ES-I3 (cell line): ENCODE data around the gene MGP.

Source experiments
- H3K36me3 ChIP-seq: 2 replicates; pipeline ENCODE4 v1.6.1; 2013; ENCODE audit warnings: mild to moderate bottlenecking, low read length, control low read depth, moderate library complexity; ENCODE audit not compliant: insufficient read depth
- H3K4me1 ChIP-seq: 2 replicates; pipeline ENCODE4 v1.6.1; 2013; ENCODE audit warnings: mild to moderate bottlenecking, control low read depth, low read length; ENCODE audit not compliant: insufficient read depth
- H3K9ac ChIP-seq: 2 replicates; pipeline ENCODE4 v1.6.1; 2013; ENCODE audit warnings: low read depth, mild to moderate bottlenecking, low read length, moderate library complexity
- H3K9me3 ChIP-seq: 2 replicates; pipeline ENCODE4 v1.6.1; 2013; ENCODE audit warnings: mild to moderate bottlenecking, low read length, moderate library complexity; ENCODE audit not compliant: control insufficient read depth, insufficient read depth

Gene MGP

DNA sequence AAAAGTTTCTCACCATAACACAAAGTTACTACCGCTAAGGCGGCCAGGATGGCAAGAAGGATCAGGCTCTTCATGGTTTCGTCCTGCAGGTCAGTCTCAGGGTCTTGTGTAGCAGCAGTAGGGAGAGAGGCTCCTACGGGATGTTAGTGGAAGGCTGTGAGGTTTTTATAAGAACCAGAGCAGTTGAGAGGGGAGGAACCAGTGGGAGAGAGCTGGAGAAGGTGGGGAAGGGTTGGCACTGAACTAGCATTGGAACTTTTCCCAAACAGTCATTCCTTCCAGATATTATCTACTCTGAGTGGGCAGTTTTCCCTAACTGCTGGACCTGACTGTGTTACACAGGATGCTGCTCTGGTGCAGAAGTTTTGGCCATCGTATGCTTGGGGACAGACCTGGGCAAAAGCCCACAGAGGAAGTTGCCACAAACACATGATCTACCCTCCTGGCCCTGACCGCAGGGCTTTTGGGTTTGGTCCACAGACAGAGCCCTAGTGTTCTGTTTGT lies at the start of gene MGP:
TSS of gene MGP (minus strand) at position 137 of the 504 bp plus-strand sequence. CDS start at position 74, 63 bp downstream.
- no peaks in the 10 kb centered on the region for H3K36me3 ChIP-seq
- no peaks in the 10 kb centered on the region for H3K9me3 ChIP-seq
- H3K4me1 ChIP-seq = no peaks in the 10 kb centered on the region
- no peak within 1 kb of the TSS for H3K9ac ChIP-seq

DNA sequence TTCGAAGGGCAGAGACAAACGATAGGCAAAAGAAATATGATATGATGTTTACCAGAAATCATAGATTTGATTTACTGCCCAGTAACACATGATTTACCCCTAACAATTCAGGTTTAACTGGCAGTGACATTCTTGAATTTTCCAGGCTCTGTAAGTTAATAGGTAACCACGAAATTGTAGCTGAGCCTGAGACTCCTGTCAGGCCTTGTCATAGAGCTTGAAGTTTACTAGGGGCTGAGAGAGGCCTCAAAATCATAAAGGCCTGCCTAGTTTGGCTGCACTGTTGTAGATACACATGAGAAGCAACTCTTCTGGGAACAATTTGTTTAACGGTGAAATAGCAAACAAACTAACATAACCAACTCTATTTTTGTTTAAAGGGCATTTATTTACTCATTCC lies 49.4 kb upstream of the MGP start:
- Histone ChIP-seq H3K9me3 (no peaks in the 10 kb centered on the region), H3K4me1 (no peaks in the 10 kb centered on the region), H3K36me3 (no peaks in the 10 kb centered on the region), H3K9ac (no peak overlapping the region)

DNA sequence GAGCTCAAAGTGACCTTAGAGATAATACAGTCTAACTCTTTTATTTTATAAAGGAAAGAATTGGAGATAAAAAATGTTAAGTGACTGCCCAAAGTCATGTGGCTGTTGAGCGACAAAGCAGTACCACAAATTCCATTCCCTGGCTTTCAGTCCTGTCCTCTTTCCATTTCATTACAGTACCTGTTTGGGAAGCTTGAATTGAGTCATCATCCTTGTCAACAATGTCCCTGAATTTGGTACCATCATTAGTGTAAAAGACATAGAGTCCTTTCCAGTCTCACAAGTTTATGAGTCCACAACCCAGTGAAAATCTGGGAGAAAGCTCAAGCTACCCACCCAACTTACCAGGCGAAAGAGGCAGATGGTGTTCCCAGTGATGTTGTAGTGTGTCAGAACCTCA lies 48.9 kb upstream of the MGP start:
- H3K36me3 ChIP-seq = no peaks in the 10 kb centered on the region
- no peaks in the 10 kb centered on the region for H3K4me1 ChIP-seq
- H3K9me3 ChIP-seq = no peaks in the 10 kb centered on the region
- no peak overlapping the region for H3K9ac ChIP-seq

DNA sequence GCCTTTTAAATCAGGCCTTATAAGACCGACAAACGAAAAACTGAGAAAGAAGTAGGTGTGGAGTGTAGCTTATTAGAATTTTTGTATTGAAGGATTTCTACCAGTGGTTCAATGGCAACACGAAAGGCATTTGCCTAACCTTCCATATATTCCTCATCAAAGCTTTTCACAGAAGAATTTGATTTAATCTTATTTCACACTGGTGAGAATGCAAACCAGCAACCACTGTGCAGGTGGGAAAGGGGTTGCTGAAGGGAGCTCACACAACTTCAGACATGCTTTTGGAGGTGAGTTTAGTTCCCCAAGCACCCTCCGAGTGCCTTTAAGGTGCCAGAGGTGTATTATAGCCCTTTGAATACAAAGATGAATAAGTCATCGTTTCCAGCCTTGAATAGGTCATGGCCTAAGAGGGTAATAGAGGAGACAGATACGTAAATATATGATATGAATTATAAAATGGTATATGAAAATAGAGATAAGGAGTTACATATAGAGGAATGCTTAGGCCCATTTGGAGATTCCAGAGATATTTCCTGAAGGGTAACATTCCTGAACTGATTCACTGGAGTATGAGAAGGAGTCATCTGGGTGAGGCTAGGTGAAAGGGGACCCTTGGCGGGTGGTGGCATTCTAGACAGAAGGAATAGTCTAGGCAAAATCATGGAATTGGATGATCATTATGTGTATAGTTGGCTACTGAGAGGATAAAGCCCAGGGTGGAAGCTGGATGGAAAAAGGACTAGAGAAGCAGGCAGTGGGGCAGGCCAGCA lies 46.3 kb upstream of the MGP start:
- Histone ChIP-seq H3K9ac (no peak overlapping the region), H3K9me3 (no peaks in the 10 kb centered on the region), H3K4me1 (no peaks in the 10 kb centered on the region), H3K36me3 (no peaks in the 10 kb centered on the region)

GRCh38 chr12:14931359-14931758 lies 45.7 kb upstream of the MGP start:
- Histone ChIP-seq H3K4me1 (no peaks in the 10 kb centered on the region), H3K9ac (no peak overlapping the region), H3K36me3 (no peaks in the 10 kb centered on the region), H3K9me3 (no peaks in the 10 kb centered on the region)

- no peaks in the 10 kb centered on the region for H3K4me1 ChIP-seq
- H3K9me3 ChIP-seq = no peaks in the 10 kb centered on the region
- no peaks in the 10 kb centered on the region for H3K36me3 ChIP-seq
- H3K9ac ChIP-seq = no peak overlapping the region
These were observed 44.6 kb upstream of the MGP start for GRCh38 chr12:14930299-14930698.

DNA sequence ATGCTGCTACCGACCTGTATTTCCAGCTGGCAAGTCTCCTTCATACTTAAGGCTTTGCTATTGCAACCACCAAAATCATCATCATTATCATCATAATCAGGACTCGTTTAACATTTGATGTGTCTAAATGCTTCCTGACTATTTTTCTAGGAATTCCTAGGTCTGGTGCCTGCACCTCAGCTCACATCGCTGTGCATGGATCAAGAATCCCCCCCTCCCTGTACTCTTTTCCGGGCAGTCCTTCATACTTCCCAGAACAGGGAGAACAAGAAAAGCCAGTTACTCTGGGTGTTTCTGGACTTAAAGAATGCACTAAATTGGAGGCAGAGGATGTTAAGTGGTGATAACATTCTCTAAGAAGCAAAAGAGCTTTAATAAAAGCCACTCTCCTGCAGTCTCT lies 43.3 kb upstream of the MGP start:
- H3K9ac ChIP-seq = no peak overlapping the region
- no peaks in the 10 kb centered on the region for H3K9me3 ChIP-seq
- no peaks in the 10 kb centered on the region for H3K36me3 ChIP-seq
- H3K4me1 ChIP-seq = no peaks in the 10 kb centered on the region

DNA sequence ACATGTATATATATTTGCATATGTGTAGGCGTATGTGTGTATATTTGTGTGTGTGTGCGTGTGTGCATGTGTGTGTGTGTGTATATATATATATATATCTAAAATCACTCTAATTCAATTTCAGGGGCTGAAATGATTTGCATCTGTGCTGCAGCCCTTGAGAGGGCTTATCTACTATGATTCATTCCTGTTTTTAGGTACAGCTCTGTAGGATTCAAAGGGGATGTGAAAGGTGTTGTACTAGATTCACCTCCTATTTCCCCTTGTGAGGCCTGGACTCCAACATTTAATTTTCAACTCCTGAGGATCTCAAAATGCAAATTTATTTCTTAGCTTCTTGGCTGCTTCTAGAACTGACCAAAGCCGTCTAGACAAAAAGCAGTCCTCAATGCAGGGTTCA lies 41.6 kb upstream of the MGP start:
- Histone ChIP-seq H3K36me3 (no peaks in the 10 kb centered on the region), H3K9ac (no peak overlapping the region), H3K4me1 (no peaks in the 10 kb centered on the region), H3K9me3 (no peaks in the 10 kb centered on the region)

- no peaks in the 10 kb centered on the region for H3K4me1 ChIP-seq
- H3K36me3 ChIP-seq = no peaks in the 10 kb centered on the region
- no peaks in the 10 kb centered on the region for H3K9me3 ChIP-seq
- H3K9ac ChIP-seq = no peak overlapping the region
These were observed 38.9 kb upstream of the MGP start for GRCh38 chr12:14924541-14924940.

- H3K9me3 ChIP-seq = no peaks in the 10 kb centered on the region
- H3K4me1 ChIP-seq = no peaks in the 10 kb centered on the region
- H3K36me3 ChIP-seq = no peaks in the 10 kb centered on the region
- no peak overlapping the region for H3K9ac ChIP-seq
These were observed 38.3 kb upstream of the MGP start for GRCh38 chr12:14923944-14924343.

GRCh38 chr12:14921218-14921617 lies 35.6 kb upstream of the MGP start:
- Histone ChIP-seq H3K9me3 (peaks cover 3% of the 10 kb centered on the region), H3K4me1 (no peaks in the 10 kb centered on the region), H3K9ac (no peak overlapping the region), H3K36me3 (no peaks in the 10 kb centered on the region)

DNA sequence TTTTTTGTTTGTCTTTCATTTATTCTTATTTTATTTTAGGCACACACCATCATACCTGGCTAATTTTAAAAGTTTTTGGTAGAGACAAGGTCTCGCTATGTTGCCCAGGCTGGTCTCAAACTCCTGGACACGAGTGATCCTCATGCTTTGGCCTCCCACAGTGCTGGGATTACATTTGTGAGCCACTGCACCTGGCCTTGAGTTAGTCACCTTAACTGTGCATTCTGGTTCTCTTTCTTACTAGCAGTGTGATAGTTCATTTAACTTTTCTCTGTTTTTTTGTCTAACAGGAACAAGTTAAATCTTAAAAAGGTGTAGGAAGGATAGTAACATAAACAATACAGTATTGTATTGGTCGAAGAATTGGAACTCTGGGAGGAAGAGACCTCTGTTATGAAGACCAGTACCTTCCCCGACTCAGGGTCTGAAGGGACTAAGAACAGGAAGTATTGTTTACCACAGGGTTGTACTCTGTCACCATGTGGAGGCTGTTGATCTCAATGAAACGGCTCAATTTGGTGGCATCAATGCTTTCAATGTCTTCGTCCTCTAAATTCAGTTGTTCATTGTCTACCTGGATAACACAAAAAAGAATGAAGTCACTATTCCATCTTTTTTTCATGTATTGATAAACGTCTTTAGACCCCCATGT lies 34.9 kb upstream of the MGP start:
- no peak overlapping the region for H3K9ac ChIP-seq
- peaks cover 3% of the 10 kb centered on the region for H3K9me3 ChIP-seq

DNA sequence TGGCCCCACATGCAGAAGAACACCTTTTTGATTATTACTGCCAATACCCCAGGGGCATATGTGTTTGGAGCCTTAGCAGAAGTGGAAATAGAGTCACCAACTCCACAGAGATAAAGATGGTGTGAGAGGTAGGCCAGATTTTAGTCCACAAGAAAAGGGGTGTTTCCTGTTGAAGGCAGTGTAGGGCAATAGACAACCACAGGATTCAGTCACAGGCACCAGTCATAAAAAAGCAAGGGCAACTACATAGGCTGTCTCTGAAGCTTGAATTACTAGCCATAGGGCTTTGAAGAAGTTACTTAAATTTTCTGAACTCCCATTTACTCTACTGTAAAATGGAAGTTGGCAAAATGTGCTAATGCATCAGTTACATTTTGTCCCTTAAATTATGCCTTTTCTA lies 33.8 kb upstream of the MGP start:
- no peaks in the 10 kb centered on the region for H3K36me3 ChIP-seq

More for the DNA sequence above, 34.9 kb upstream of the MGP start:
- H3K4me1 ChIP-seq = no peaks in the 10 kb centered on the region
- no peaks in the 10 kb centered on the region for H3K36me3 ChIP-seq

DNA sequence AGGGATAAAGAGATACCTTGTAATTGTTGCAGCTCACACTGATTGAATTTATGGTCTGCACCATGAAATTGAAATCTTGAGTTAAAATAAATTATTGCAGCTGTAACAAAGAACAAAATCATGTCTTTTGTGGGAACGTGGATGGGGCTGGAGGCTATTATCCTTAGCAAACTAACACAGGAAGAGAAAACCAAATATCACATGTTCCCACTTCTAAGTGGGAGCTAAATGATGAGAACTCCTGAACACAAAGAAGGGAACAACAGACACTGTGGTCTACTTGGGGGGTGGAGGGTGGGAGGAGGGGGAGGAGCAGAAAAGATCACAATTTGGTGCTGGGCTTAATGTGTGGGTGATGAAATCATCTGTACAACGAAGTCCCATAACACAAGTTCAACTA lies 30.1 kb upstream of the MGP start:
- no peaks in the 10 kb centered on the region for H3K4me1 ChIP-seq

More for the DNA sequence above, 33.8 kb upstream of the MGP start:
- Histone ChIP-seq H3K9ac (no peak overlapping the region), H3K9me3 (peaks cover 3% of the 10 kb centered on the region), H3K4me1 (no peaks in the 10 kb centered on the region)

GRCh38 chr12:14913381-14913781 lies 27.7 kb upstream of the MGP start:
- Histone ChIP-seq H3K4me1 (no peaks in the 10 kb centered on the region), H3K9ac (no peak overlapping the region), H3K36me3 (no peaks in the 10 kb centered on the region), H3K9me3 (peaks cover 3% of the 10 kb centered on the region)

More for the DNA sequence above, 30.1 kb upstream of the MGP start:
- no peak overlapping the region for H3K9ac ChIP-seq
- H3K9me3 ChIP-seq = peaks cover 3% of the 10 kb centered on the region
- H3K36me3 ChIP-seq = no peaks in the 10 kb centered on the region
